Cardiac septum (tissue), 1 donor: ENCODE measurements around the gene TP73. TPM values are rescaled to one million over a fixed set of nuclear protein-coding genes. Genes with fewer than 3 reads are reported as not detected.

Experiments
- DNase-seq: peaks from one replicate; pipeline ENCODE4 v3.0.0-alpha.2; 2020; ENCODE audit warnings: low spot score
- intact Hi-C: fragments of 100-400 bp; cut with DNase I; formaldehyde crosslinking; loops from one replicate; pipeline ENCODE4 v1.14.0; 2022
- total RNA-seq: library from RNA; stranded (reverse); fragmentation: NEBNext Ultra II Directional; extraction: Animal tissue kit (Norgen Biotek cat#: 25700); gene quantifications from one replicate; pipeline ENCODE4 v1.2.1, GENCODE V29; 2021
- donor health status: DM: no; HTN: no; CAD: no.

TP73 gene
- total RNA-seq, 1 donor from 2014 or later: 0.30 TPM

- no peak for DNase-seq
- intact Hi-C loops: no loop called here
These were observed 127.1 kb downstream of the TP73 start for GRCh38 chr1:3779265-3779911.

- DNase-seq: no peak
- intact Hi-C loops: no loop called here
These were observed 127.6 kb downstream of the TP73 start for GRCh38 chr1:3779912-3780416.

GRCh38 chr1:3780901-3781300 is 128.6 kb downstream of the TP73 start:
- intact Hi-C loops: no loop called here
- no peak for DNase-seq

GRCh38 chr1:3783651-3784474 is 131.5 kb downstream of the TP73 start:
- intact Hi-C loops: no loop called here
- DNase-seq: peak; percentile 63

- DNase-seq: peak; percentile 70
- intact Hi-C loops: no loop called here
These were observed 132.7 kb downstream of the TP73 start for GRCh38 chr1:3785045-3785444.

- DNase-seq: peak; percentile 64
- intact Hi-C loops: no loop called here
These were observed 133.3 kb downstream of the TP73 start for GRCh38 chr1:3785456-3786157.

Other genes with a start within 250 kb of the TP73 start
- 0.57 TPM for gene ARHGEF16, start 197.9 kb upstream of the TP73 start, total RNA-seq
- gene MEGF6, start 41.0 kb upstream of the TP73 start, total RNA-seq: 9.3 TPM
- 44.3 TPM for gene TPRG1L, start 27.5 kb upstream of the TP73 start, total RNA-seq
- 14.3 TPM for gene WRAP73, start 2.4 kb upstream of the TP73 start, total RNA-seq
- not detected for gene CCDC27, start 99.9 kb downstream of the TP73 start, total RNA-seq
- gene SMIM1, start 120.2 kb downstream of the TP73 start, total RNA-seq: 8.0 TPM
- 63.1 TPM for gene LRRC47, start 144.0 kb downstream of the TP73 start, total RNA-seq
- gene CEP104, start 204.7 kb downstream of the TP73 start, total RNA-seq: 32.0 TPM
- gene DFFB, start 205.0 kb downstream of the TP73 start, total RNA-seq: 2.9 TPM
- 11.5 TPM for gene C1orf174, start 247.8 kb downstream of the TP73 start, total RNA-seq